ENCODE results near the gene E2F4.
A peak's percentile ranks its signal among the peaks of the same experiment; 100 is the strongest.

Gene E2F4

GRCh38 chr16:67193536-67193935 lies 1.6 kb downstream of the E2F4 start:
- TF ChIP-seq CTCF (IDR thresholded peaks at IDR 0.05; ENCODE audit: control insufficient read depth, extremely low read depth, insufficient read depth) = no peak
- H3K4me3 ChIP-seq (ENCODE audit: low read depth, low read length) = peak overlapping the region; percentile 95
- no peak for DNase-seq (ENCODE audit: low read depth)

DNA sequence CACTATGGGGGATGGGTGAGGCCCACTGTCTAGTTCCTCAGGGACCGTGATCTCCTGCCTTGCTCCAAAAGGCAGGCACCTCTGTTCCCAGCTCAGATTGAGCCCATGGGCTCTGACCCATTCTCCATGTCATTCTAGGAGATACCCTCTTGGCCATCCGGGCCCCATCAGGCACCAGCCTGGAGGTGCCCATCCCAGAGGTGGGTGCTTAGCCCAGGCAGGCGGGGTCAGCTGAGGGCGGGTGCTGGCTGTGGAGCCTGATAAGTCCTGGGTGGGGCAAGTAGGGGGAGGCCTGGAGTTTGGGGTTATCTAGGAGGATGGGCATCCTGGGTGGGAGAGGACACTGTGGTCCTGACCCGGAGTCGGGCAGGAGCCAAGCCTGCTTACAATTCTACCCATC lies 2.3 kb downstream of the E2F4 start:
- no peak for DNase-seq (ENCODE audit: low read depth)
- H3K4me3 ChIP-seq (ENCODE audit: low read depth, low read length) = no peak overlapping the region
- TF ChIP-seq CTCF (IDR thresholded peaks at IDR 0.05; ENCODE audit: control insufficient read depth, extremely low read depth, insufficient read depth) = no peak

DNA sequence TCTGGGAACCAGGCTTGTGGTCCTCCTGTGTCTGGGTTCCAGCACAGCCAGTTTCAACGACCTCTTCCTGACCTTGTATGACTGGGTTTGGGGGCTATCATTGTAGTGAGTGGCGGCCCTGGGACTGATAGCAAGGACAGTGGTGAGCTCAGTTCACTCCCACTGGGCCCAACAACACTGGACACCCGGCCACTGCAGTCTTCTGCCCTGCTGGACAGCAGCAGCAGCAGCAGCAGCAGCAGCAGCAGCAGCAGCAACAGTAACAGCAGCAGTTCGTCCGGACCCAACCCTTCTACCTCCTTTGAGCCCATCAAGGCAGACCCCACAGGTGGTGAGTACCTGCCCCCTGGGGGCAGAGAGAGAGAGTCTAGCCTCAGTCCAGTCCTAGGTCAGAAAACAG lies 3.7 kb downstream of the E2F4 start:
- no peak for TF ChIP-seq CTCF (IDR thresholded peaks at IDR 0.05; ENCODE audit: control insufficient read depth, extremely low read depth, insufficient read depth)
- H3K4me3 ChIP-seq (ENCODE audit: low read depth, low read length) = no peak overlapping the region
- no peak for DNase-seq (ENCODE audit: low read depth)

GRCh38 chr16:67196881-67197280 lies 4.9 kb downstream of the E2F4 start:
- TF ChIP-seq CTCF (IDR thresholded peaks at IDR 0.05; ENCODE audit: control insufficient read depth, extremely low read depth, insufficient read depth) = no peak
- no peak overlapping the region for H3K4me3 ChIP-seq (ENCODE audit: low read depth, low read length)
- no peak for DNase-seq (ENCODE audit: low read depth)

DNA sequence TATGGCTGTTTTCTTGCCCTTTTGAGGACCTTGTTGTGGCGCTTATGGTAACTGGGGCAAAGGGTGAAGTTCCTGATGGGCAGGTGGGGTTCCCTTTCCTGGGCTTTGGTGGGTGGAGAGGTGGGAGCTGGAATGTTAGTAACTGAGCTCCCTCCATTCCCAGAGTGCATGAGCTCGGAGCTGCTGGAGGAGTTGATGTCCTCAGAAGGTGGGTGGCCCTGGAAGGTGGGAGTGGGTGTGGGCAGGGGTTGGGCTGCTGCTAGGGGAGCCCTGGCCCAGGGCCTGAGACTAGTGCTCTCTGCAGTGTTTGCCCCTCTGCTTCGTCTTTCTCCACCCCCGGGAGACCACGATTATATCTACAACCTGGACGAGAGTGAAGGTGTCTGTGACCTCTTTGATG lies 5.7 kb downstream of the E2F4 start:
- TF ChIP-seq CTCF (IDR thresholded peaks at IDR 0.05; ENCODE audit: control insufficient read depth, extremely low read depth, insufficient read depth) = no peak
- no peak overlapping the region for H3K4me3 ChIP-seq (ENCODE audit: low read depth, low read length)

GRCh38 chr16:67198238-67198734 lies 6.3 kb downstream of the E2F4 start:
- peak overlapping the region; percentile 76 for H3K4me3 ChIP-seq (ENCODE audit: low read depth, low read length)
- no peak for DNase-seq (ENCODE audit: low read depth)
- peak; percentile 85 for TF ChIP-seq CTCF (IDR thresholded peaks at IDR 0.05; ENCODE audit: control insufficient read depth, extremely low read depth, insufficient read depth)

More for the DNA sequence above, 5.7 kb downstream of the E2F4 start:
- no peak for DNase-seq (ENCODE audit: low read depth)

DNA sequence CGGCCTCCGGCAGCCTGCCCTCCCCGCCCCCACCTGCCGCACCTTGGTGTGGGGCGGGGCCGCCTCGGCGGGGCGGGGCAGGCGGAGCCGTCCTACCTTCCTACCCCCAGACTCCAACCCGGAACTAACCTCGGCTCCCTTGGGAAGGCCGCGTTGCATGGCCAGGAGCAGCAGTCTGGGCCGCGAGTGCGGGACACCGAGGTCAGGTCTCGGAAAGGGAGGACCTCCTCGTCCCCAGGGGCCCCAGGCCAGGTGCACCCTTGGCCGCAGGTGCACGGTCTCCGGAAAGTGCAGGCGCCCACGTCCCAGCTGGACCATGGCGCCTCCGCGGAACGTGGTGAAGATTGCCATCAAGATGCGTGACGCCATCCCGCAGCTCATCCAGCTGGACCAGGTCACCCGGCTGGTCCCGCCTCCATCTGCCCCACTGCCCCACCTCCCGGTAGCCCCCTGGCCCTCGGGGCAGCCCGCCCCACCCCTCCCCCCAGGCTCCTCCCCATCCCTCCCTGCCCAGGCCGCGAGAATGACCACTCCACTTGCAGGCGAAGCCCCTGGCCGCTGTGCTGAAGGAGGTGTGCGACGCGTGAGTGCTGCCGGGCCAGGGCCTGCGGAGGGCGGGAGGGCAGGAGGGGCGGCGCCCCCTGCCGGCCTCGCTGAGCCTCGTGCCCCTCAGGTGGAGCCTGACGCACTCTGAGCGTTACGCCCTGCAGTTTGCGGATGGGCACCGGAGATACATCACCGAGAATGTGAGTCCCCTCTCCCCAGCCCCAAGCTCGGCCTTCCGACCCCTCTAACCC lies 7.3 kb downstream of the E2F4 start, which contains the start of gene ELMO3:
Gene ELMO3, plus strand, starts transcription at position 121 of the 797 bp plus-strand sequence. Its CDS starts 196 bp downstream, at position 317.
- peak; percentile 94 for TF ChIP-seq CTCF (IDR thresholded peaks at IDR 0.05; ENCODE audit: control insufficient read depth, extremely low read depth, insufficient read depth)
- H3K4me3 ChIP-seq (ENCODE audit: low read depth, low read length) = peak within 1 kb of the TSS; percentile 76
- no peak for DNase-seq (ENCODE audit: low read depth)

Data from LNCaP clone FGC (cell line).